Stimulated activated CD4-positive, alpha-beta T cell treated with anti-CD3 and anti-CD28 coated beads, Interleukin-2, amount 100 ng/mL, for 4 hours (primary cell): ENCODE results near the gene FOXI1.
A peak's percentile ranks its signal among the peaks of the same experiment; 100 is the strongest.
"Not testable (repeated sequence)": the region's sequence is repeated elsewhere in the genome, so short reads cannot be mapped to it uniquely, and the experiment has no call there.

Experiments used
- DNase-seq: peaks from one replicate; pipeline ENCODE4 v3.0.0-alpha.2; 2020; ENCODE audit warnings: low read depth

Gene FOXI1

GRCh38 chr5:170092455-170093101 lies 13.1 kb upstream of the FOXI1 start:
- DNase-seq = no peak

GRCh38 chr5:170094329-170094728 lies 11.4 kb upstream of the FOXI1 start:
- not testable (repeated sequence) for DNase-seq

GRCh38 chr5:170095646-170096045 lies 10.1 kb upstream of the FOXI1 start:
- DNase-seq = no peak

- no peak for DNase-seq
Measured at GRCh38 chr5:170097934-170098333, 7.8 kb upstream of the FOXI1 start.

- peak; percentile 40 for DNase-seq
Measured at GRCh38 chr5:170100066-170100943, 5.4 kb upstream of the FOXI1 start.

GRCh38 chr5:170103447-170103846 lies 2.2 kb upstream of the FOXI1 start:
- DNase-seq = no peak

GRCh38 chr5:170104299-170104698 lies 1.4 kb upstream of the FOXI1 start:
- DNase-seq = no peak

GRCh38 chr5:170104710-170105109 lies 987 bp upstream of the FOXI1 start:
- DNase-seq = no peak

GRCh38 chr5:170107674-170108073 lies 2.0 kb downstream of the FOXI1 start:
- DNase-seq = no peak

- DNase-seq = no peak
Measured at GRCh38 chr5:170108266-170108785, 2.6 kb downstream of the FOXI1 start.

GRCh38 chr5:170109059-170110031 lies 3.6 kb downstream of the FOXI1 start:
- DNase-seq = no peak

GRCh38 chr5:170110403-170111087 lies 4.8 kb downstream of the FOXI1 start:
- DNase-seq = no peak

- DNase-seq = no peak
Measured at GRCh38 chr5:170111088-170111785, 5.5 kb downstream of the FOXI1 start.

- no peak for DNase-seq
Measured at GRCh38 chr5:170112876-170113521, 7.3 kb downstream of the FOXI1 start.

- DNase-seq = no peak
Measured at GRCh38 chr5:170113522-170113900, 7.8 kb downstream of the FOXI1 start.

- DNase-seq = no peak
Measured at GRCh38 chr5:170114271-170114670, 8.6 kb downstream of the FOXI1 start.

GRCh38 chr5:170115925-170116324 lies 10.2 kb downstream of the FOXI1 start:
- DNase-seq = no peak

GRCh38 chr5:170117736-170118135 lies 12.0 kb downstream of the FOXI1 start:
- DNase-seq = no peak

- DNase-seq = no peak
Measured at GRCh38 chr5:170120576-170120975, 14.9 kb downstream of the FOXI1 start.

GRCh38 chr5:170121321-170121720 lies 15.6 kb downstream of the FOXI1 start:
- DNase-seq = no peak
